Vagina (tissue), 2 donors: ENCODE measurements around the gene ZCRB1.

Experiments
- POLR2A ChIP-seq, 2 donors: fragments of 450-650 bp; IDR thresholded peaks; one replicate each; pipeline ENCODE4 v1.6.1; 2017; ENCODE audit warnings: antibody characterized with exemption in 2 of 2, mild to moderate bottlenecking in 2 of 2, moderate library complexity in 2 of 2
- POLR2AphosphoS5 ChIP-seq, 2 donors: sonication (generic); formaldehyde crosslinking; IDR thresholded peaks; one replicate each; pipeline ENCODE4 v1.9.0; 2017; ENCODE audit warnings: antibody characterized with exemption in 2 of 2, mild to moderate bottlenecking in 2 of 2, low read depth in 1 of 2; ENCODE audit not compliant: insufficient read depth in 1 of 2

DNA sequence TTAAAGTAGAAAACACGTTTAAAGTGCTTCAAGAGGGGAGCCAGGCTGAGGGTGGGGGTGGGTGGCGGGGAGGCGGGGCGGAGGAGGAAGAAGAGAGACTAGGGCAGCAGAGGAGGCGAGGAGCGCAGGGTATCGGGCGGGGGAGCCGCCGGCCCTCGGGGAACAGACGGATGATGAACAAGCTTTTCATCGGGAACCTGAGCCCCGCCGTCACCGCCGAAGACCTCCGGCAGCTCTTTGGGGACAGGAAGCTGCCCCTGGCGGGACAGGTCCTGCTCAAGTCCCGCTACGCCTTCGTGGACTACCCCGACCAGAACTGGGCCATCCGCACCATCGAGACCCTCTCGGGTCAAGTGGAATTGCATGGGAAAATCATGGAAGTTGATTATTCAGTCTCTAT is 39.2 kb downstream of the ZCRB1 start:
- TF ChIP-seq POLR2AphosphoS5 (IDR thresholded peaks at IDR 0.05; ENCODE audit: insufficient read depth in 1 of 2, low read depth in 1 of 2): no peak
- TF ChIP-seq POLR2A (IDR thresholded peaks at IDR 0.05): no peak
